Loucy (cell line): ENCODE data around the gene LMBRD2.

ENCODE experiments used
- H2AFZ ChIP-seq: fragments of 200-600 bp; sonication (generic); 2 replicates; pipeline ENCODE4 v1.6.0; 2016; ENCODE audit warnings: antibody characterized with exemption, mild to moderate bottlenecking, low read length, moderate library complexity
- H3F3A ChIP-seq: fragments of 200-600 bp; 2 replicates; pipeline ENCODE4 v1.6.0; 2016; ENCODE audit warnings: antibody characterized with exemption, low read depth, mild to moderate bottlenecking
- H3K27me3 ChIP-seq: fragments of 200-600 bp; sonication (generic); 2 replicates; pipeline ENCODE4 v1.6.1; 2014; ENCODE audit warnings: low read length, mild to moderate bottlenecking; ENCODE audit not compliant: insufficient read depth, poor library complexity, severe bottlenecking
- H3K36me3 ChIP-seq: fragments of 200-600 bp; sonication (generic); 2 replicates; pipeline ENCODE4 v1.6.1; 2016; ENCODE audit warnings: low read length; ENCODE audit not compliant: insufficient read depth
- H3K4me1 ChIP-seq: fragments of 200-600 bp; sonication (generic); 2 replicates; pipeline ENCODE4 v1.5.1; 2014; ENCODE audit warnings: low read length, mild to moderate bottlenecking; ENCODE audit not compliant: insufficient read depth, poor library complexity, severe bottlenecking
- H3K4me2 ChIP-seq: fragments of 200-600 bp; sonication (generic); 2 replicates; pipeline ENCODE4 v1.6.0; 2014; ENCODE audit warnings: antibody characterized with exemption, low read length, low read depth, mild to moderate bottlenecking; ENCODE audit not compliant: poor library complexity, severe bottlenecking
- H3K4me3 ChIP-seq: fragments of 200-600 bp; sonication (generic); 2 replicates; pipeline ENCODE4 v1.5.1; 2014; ENCODE audit warnings: low read length, mild to moderate bottlenecking, mixed read lengths; ENCODE audit not compliant: poor library complexity, severe bottlenecking
- H3K79me2 ChIP-seq: fragments of 200-600 bp; sonication (generic); 2 replicates; pipeline ENCODE4 v1.6.1; 2014; ENCODE audit warnings: low read length; ENCODE audit not compliant: insufficient read depth
- H3K9ac ChIP-seq: fragments of 200-600 bp; sonication (generic); 2 replicates; pipeline ENCODE4 v1.6.0; 2014; ENCODE audit warnings: mild to moderate bottlenecking, low read depth, low read length, moderate library complexity; ENCODE audit not compliant: poor library complexity, severe bottlenecking
- H3K9me2 ChIP-seq: fragments of 200-600 bp; sonication (generic); replicated peaks from 2 replicates; pipeline ENCODE4 v1.6.1; 2016; ENCODE audit warnings: low read depth, low read length, mixed read lengths
- H3K9me3 ChIP-seq: fragments of 200-600 bp; sonication (generic); 2 replicates; pipeline ENCODE4 v1.6.1; 2014; ENCODE audit warnings: mild to moderate bottlenecking, antibody characterized with exemption, low read length, low read depth; ENCODE audit not compliant: insufficient read depth
- H4K20me1 ChIP-seq: fragments of 200-600 bp; sonication (generic); 2 replicates; pipeline ENCODE4 v1.6.0; 2014; ENCODE audit warnings: antibody characterized with exemption, low read length, mild to moderate bottlenecking; ENCODE audit not compliant: insufficient read depth, poor library complexity, severe bottlenecking
- EZH2phosphoT487 ChIP-seq: fragments of 200-600 bp; IDR thresholded peaks from 2 replicates; pipeline ENCODE4 v1.6.1; 2018; ENCODE audit warnings: antibody characterized with exemption, mild to moderate bottlenecking, moderate library complexity, borderline replicate concordance
- TF ChIP-seq, protein P1 (sequence below): fragments of 200-600 bp; sonication (generic); conservative IDR thresholded peaks from 2 replicates; pipeline ENCODE4 v1.5.1; 2014; ENCODE audit warnings: mild to moderate bottlenecking, antibody characterized with exemption, low read length

The LMBRD2 gene

DNA sequence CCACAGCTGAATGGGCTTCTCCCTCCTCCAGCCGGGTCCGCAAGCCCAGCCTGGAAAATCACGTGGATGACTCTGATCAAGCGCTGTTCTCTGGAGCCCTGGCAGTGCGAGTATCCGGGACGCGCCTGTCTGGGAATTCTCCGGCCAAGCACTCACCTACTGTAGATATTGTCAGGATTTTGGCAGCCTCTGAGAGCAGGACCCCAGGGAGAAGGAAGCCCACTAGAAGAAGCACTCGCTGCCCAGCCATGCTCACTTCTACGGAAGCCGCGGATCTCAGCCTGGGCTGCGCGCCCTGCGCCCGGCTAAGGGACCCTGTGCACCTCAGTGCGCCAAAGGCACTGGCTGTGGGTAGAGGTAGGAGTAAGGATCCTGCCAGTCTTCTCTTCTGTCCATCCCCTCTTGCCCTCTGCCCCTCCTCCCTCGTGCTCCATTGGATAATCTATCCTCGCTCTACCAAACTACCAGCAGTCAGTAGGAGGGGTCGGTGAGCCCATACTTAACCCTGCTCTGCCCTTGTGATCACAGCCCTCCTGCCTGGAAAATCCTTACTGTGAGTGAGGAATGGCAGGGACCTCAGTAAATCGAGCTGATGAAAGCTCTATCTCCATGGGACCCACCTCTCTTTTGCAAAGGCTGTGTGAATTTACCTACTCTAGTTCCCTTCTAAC lies 85.0 kb downstream of the LMBRD2 start, which contains the start of gene UGT3A2:
TSS of gene UGT3A2 (minus strand) at position 343 of the 671 bp plus-strand sequence. CDS start at position 250, 93 bp downstream.
- Histone ChIP-seq H2AFZ (no peak within 1 kb of the TSS), H4K20me1 (no peaks in the 10 kb centered on the region), H3K4me1 (peaks cover 10% of the 10 kb centered on the region), H3K79me2 (no peaks in the 10 kb centered on the region), H3K9me2 (no peaks in the 10 kb centered on the region), H3K9ac (no peak within 1 kb of the TSS), H3K4me2 (no peak within 1 kb of the TSS), H3K27me3 (no peaks in the 10 kb centered on the region), H3K36me3 (no peaks in the 10 kb centered on the region), H3F3A (no peaks in the 10 kb centered on the region), H3K4me3 (no peak within 1 kb of the TSS), H3K9me3 (no peaks in the 10 kb centered on the region; the same call in 1 of the 2 replicates)
- TF ChIP-seq, protein P1, sequence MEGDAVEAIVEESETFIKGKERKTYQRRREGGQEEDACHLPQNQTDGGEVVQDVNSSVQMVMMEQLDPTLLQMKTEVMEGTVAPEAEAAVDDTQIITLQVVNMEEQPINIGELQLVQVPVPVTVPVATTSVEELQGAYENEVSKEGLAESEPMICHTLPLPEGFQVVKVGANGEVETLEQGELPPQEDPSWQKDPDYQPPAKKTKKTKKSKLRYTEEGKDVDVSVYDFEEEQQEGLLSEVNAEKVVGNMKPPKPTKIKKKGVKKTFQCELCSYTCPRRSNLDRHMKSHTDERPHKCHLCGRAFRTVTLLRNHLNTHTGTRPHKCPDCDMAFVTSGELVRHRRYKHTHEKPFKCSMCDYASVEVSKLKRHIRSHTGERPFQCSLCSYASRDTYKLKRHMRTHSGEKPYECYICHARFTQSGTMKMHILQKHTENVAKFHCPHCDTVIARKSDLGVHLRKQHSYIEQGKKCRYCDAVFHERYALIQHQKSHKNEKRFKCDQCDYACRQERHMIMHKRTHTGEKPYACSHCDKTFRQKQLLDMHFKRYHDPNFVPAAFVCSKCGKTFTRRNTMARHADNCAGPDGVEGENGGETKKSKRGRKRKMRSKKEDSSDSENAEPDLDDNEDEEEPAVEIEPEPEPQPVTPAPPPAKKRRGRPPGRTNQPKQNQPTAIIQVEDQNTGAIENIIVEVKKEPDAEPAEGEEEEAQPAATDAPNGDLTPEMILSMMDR: no peak
- TF ChIP-seq EZH2phosphoT487: no peak

DNA sequence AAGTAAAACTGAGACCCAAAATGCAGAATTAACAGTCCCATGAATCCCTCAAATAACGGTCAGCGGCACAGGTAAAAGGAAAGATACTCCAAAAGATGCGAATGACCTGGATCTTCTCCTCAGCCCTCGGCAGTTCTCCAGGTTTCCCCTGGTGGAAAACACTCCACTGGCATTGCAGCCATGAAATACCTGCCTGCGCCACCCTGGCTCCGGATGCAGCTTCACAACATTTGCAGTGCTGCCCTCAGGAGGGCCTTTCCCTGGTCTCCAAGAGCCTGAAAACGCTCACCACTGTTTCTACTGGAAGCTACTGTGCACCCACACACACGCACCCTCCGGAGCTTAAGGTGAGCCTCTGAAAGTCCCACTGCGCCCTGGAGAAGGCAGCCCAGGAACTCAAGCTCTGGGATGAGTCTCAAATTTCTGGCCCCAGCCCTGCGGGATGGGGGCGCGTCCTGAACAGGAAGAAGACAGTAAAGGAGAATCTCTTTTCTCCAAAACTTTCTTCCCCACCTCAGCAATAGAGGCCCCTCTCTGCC lies 85.6 kb downstream of the LMBRD2 start:
- H3K4me1 ChIP-seq: peaks cover 9% of the 10 kb centered on the region
- H3K4me2 ChIP-seq: no peak overlapping the region
- no peaks in the 10 kb centered on the region; the same call in 1 of the 2 replicates for H3K9me3 ChIP-seq
- no peaks in the 10 kb centered on the region for H3K79me2 ChIP-seq
- no peaks in the 10 kb centered on the region for H3K36me3 ChIP-seq
- no peaks in the 10 kb centered on the region for H3K27me3 ChIP-seq
- no peak overlapping the region for H3K9ac ChIP-seq
- H3K4me3 ChIP-seq: no peak overlapping the region
- no peaks in the 10 kb centered on the region for H3K9me2 ChIP-seq
- no peaks in the 10 kb centered on the region for H4K20me1 ChIP-seq
- TF ChIP-seq, protein P1: no peak
- no peak for TF ChIP-seq EZH2phosphoT487
- no peak overlapping the region for H2AFZ ChIP-seq
- H3F3A ChIP-seq: no peaks in the 10 kb centered on the region

DNA sequence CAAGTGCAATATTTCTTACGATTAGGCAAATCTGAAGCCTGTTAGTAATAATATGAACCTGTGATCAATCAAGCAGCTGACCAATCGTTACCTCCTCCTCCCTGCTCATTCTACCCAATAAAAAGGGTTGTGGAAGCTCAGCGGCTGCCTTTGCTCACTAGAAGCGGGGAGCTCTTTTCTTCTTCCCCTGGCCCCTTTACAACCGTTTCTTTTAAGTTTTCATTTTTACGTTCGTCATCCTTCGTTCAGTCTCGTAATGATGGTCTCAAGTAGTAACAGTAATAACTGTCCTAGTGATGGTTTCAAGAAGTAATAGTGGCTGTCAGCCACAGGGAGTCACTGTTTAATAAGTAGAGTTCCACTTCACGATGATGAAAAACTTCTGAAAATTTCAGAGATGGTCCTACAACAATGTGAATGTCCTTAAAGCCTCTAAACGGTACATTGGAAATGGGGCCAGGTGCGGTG lies 91.2 kb downstream of the LMBRD2 start:
- Histone ChIP-seq H2AFZ (no peak overlapping the region), H3K4me2 (peak overlapping the region; percentile 76), H4K20me1 (no peaks in the 10 kb centered on the region), H3K9me3 (no peaks in the 10 kb centered on the region; the same call in 1 of the 2 replicates), H3K36me3 (no peaks in the 10 kb centered on the region), H3K4me1 (peaks cover 54% of the 10 kb centered on the region), H3K9ac (peak overlapping the region; percentile 68), H3K9me2 (no peaks in the 10 kb centered on the region), H3K27me3 (no peaks in the 10 kb centered on the region), H3K79me2 (no peaks in the 10 kb centered on the region), H3K4me3 (peak overlapping the region; percentile 49), H3F3A (peaks cover 9% of the 10 kb centered on the region)
- TF ChIP-seq, protein P1: peak; percentile 67
- no peak for TF ChIP-seq EZH2phosphoT487
